ENCODE results near the gene RIBC2.

GRCh38 chr22:45448431-45448830, 34.9 kb downstream of the RIBC2 start:
- no peak for TF ChIP-seq CTCF (IDR thresholded peaks at IDR 0.05)
- TF ChIP-seq REST (IDR thresholded peaks at IDR 0.05; ENCODE audit: insufficient read depth in 1 of 2, low read depth in 2 of 2, low read length in 1 of 2) = no peak

Data from Panc1 (cell line).